IMR-90 (cell line): ENCODE measurements around the gene ARV1.

Source experiments
- CEBPB ChIP-seq: IDR thresholded peaks from 2 replicates; pipeline ENCODE4 v1.6.1; 2012; ENCODE audit warnings: low read depth, low read length, improper control_type of control experiment
- MAZ ChIP-seq: IDR thresholded peaks from 2 replicates; pipeline ENCODE4 v1.6.1; 2012; ENCODE audit warnings: low read depth, mild to moderate bottlenecking, low read length, improper control_type of control experiment, moderate library complexity, borderline replicate concordance
- POLR2A ChIP-seq: IDR thresholded peaks from 2 replicates; pipeline ENCODE4 v1.6.1; 2012; ENCODE audit warnings: mild to moderate bottlenecking, low read depth, low read length
- TF ChIP-seq, protein P1 (sequence below): conservative IDR thresholded peaks from 2 replicates; pipeline ENCODE4 v1.5.1; 2012; ENCODE audit warnings: mild to moderate bottlenecking, low read depth, low read length, improper control_type of control experiment

DNA sequence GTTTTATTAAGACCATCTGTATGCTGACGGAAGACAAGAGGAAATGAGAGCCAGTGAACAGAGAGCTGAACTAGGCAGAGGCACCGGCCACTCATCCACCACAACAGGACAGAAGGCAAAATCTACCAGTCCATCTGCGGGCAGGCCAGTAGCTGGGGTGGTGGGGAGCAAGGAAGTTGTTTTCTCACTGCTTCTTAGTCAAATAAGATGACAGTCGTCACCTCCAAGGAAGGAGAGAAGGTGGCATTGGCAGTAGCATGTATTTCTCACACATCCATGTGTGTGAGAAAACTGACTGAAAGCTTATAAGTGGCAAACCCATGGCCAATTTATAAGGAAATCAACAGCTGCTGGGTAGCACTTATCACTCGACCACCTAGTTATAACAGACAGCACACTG is 8.5 kb upstream of the ARV1 start:
- TF ChIP-seq MAZ (no peak), POLR2A (no peak), CEBPB (no peak)
- TF ChIP-seq, protein P1, sequence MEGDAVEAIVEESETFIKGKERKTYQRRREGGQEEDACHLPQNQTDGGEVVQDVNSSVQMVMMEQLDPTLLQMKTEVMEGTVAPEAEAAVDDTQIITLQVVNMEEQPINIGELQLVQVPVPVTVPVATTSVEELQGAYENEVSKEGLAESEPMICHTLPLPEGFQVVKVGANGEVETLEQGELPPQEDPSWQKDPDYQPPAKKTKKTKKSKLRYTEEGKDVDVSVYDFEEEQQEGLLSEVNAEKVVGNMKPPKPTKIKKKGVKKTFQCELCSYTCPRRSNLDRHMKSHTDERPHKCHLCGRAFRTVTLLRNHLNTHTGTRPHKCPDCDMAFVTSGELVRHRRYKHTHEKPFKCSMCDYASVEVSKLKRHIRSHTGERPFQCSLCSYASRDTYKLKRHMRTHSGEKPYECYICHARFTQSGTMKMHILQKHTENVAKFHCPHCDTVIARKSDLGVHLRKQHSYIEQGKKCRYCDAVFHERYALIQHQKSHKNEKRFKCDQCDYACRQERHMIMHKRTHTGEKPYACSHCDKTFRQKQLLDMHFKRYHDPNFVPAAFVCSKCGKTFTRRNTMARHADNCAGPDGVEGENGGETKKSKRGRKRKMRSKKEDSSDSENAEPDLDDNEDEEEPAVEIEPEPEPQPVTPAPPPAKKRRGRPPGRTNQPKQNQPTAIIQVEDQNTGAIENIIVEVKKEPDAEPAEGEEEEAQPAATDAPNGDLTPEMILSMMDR, result no peak
